Stomach (tissue), 9 donors: ENCODE measurements around the gene MYO1B. TPM values are rescaled to one million over a fixed set of nuclear protein-coding genes. Genes with fewer than 3 reads are reported as not detected.
A peak's percentile ranks its signal among the peaks of the same experiment; 100 is the strongest.

ENCODE experiments used
- DNase-seq, 2 donors: peaks; one replicate each; pipeline versions ENCODE4 v3.0.0 to v3.0.0-alpha.2; 2013 to 2019
- H3K27ac ChIP-seq, 5 donors: fragments of 200-600 bp in 4 of 5; sonication (generic) in 4 of 5; one replicate each; pipeline ENCODE4 v1.5.1; 2013 to 2019; ENCODE audit warnings: mild to moderate bottlenecking in 1 of 5, moderate library complexity in 1 of 5
- H3K27me3 ChIP-seq, 3 donors: fragments of 200-600 bp; sonication (generic); one replicate each; pipeline ENCODE4 v1.5.1; 2017 to 2019; ENCODE audit warnings: mixed run types in 1 of 3
- H3K36me3 ChIP-seq, 4 donors: fragments of 200-600 bp; sonication (generic); 1 replicate in 3 of 4; 2 replicates in 1 of 4; pipeline ENCODE4 v1.5.1; 2016 to 2019
- H3K4me1 ChIP-seq, 4 donors: fragments of 200-600 bp; sonication (generic); one replicate each; pipeline ENCODE4 v1.5.1; 2016 to 2019
- H3K4me3 ChIP-seq, 4 donors: fragments of 200-600 bp; sonication (generic) in 3 of 4; one replicate each; pipeline ENCODE4 v1.5.1; 2016 to 2019; ENCODE audit warnings: mild to moderate bottlenecking in 1 of 4
- H3K9me3 ChIP-seq, 4 donors: fragments of 200-600 bp; sonication (generic); one replicate each; pipeline ENCODE4 v1.5.1; 2016 to 2019
- EP300 ChIP-seq: sonication (generic); formaldehyde crosslinking; IDR thresholded peaks from one replicate; pipeline ENCODE4 v1.6.1; 2017; ENCODE audit warnings: antibody characterized with exemption
- POLR2A ChIP-seq, 4 donors: fragments of 450-650 bp; IDR thresholded peaks; one replicate each; pipeline ENCODE4 v1.6.1; 2016; ENCODE audit warnings: antibody characterized with exemption in 4 of 4, control low read depth in 2 of 4, mild to moderate bottlenecking in 1 of 4, moderate library complexity in 1 of 4
- POLR2AphosphoS5 ChIP-seq, 3 donors: sonication (generic); formaldehyde crosslinking; IDR thresholded peaks; one replicate each; pipeline ENCODE4 v1.6.1; 2016; ENCODE audit warnings: antibody characterized with exemption in 3 of 3
- WGBS, 5 donors: extraction: QIAGEN DNeasy Blood & Tissue Kit in 3 of 5; methylation state at CpG; one replicate each; pipeline versions ENCODE4 v1.1.5 to v1.1.7; 2013 to 2018; 5-methylcytosine and 5-hydroxymethylcytosine counted together
- intact Hi-C: fragments of 100-400 bp; cut with DNase I; formaldehyde crosslinking; loops from one replicate; pipeline ENCODE4 v1.15.1; 2023; ENCODE audit warnings: low total_unique reads
- polyA plus RNA-seq, 3 donors: library from polyadenylated mRNA; stranded (reverse); fragments of 200-250 nt; gene quantifications; one replicate each; pipeline ENCODE4 v1.2.3, GENCODE V29; 2013
- total RNA-seq, 5 donors: library from RNA; depleted of rRNA; stranded (reverse); fragments of >200 nt; gene quantifications; one replicate each; pipeline versions ENCODE4 v1.1.0 to v1.2.3, GENCODE V29; 2014 to 2016
- TF ChIP-seq, protein P1 (sequence below), 7 experiments: fragments of 450-650 bp in 4 of 7; fragments of 200-600 bp in 3 of 7; sonication (generic) in 3 of 7; IDR thresholded peaks; one replicate each; pipeline ENCODE4 v1.5.1; 2016 to 2019; ENCODE audit warnings: antibody characterized with exemption in 7 of 7, control low read depth in 2 of 7, mild to moderate bottlenecking in 1 of 7
- donor health status: healthy with polysubstance abuse.
- donor health status: Bipolar disorder and iron deficiency.
- donor health status: healthy.

Gene MYO1B
- total and polyA plus RNA-seq, 8 donors: 6.1 to 123 (median 16.4) TPM

DNA sequence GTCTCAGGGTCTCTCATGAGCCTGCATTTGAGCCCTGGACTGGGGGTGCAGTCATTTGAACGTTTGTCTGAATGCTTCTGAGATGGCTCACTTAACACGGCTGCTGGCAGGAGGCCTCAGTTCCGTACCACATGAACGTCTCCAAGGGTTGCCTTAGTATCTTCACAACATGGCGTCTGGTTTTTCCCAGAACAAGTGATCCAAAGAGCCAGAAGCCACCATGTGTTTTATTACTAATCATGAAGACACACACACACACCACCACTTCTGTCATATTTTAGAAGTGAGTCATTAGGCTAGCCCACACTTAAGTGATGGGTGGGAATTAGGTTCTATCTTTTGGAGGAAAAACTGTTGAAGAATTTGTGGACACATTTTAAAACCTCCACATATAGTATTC, 15.0 kb upstream of the MYO1B start:
- H3K27me3 ChIP-seq: no peaks in the 10 kb centered on the region
- WGBS, 5 donors: 51 to 84% (median 75%) methylated on average over 5 of the region's 5 CpGs
- no peak for TF ChIP-seq POLR2AphosphoS5 (IDR thresholded peaks at IDR 0.05)
- TF ChIP-seq, protein P1, sequence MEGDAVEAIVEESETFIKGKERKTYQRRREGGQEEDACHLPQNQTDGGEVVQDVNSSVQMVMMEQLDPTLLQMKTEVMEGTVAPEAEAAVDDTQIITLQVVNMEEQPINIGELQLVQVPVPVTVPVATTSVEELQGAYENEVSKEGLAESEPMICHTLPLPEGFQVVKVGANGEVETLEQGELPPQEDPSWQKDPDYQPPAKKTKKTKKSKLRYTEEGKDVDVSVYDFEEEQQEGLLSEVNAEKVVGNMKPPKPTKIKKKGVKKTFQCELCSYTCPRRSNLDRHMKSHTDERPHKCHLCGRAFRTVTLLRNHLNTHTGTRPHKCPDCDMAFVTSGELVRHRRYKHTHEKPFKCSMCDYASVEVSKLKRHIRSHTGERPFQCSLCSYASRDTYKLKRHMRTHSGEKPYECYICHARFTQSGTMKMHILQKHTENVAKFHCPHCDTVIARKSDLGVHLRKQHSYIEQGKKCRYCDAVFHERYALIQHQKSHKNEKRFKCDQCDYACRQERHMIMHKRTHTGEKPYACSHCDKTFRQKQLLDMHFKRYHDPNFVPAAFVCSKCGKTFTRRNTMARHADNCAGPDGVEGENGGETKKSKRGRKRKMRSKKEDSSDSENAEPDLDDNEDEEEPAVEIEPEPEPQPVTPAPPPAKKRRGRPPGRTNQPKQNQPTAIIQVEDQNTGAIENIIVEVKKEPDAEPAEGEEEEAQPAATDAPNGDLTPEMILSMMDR (IDR thresholded peaks at IDR 0.05): no peak
- no peak for TF ChIP-seq EP300
- TF ChIP-seq POLR2A (IDR thresholded peaks at IDR 0.05): no peak
- intact Hi-C loops: no loop called here
- H3K4me3 ChIP-seq: no peak overlapping the region
- no peaks in the 10 kb centered on the region for H3K9me3 ChIP-seq
- no peak for DNase-seq
- no peak overlapping the region for H3K27ac ChIP-seq
- peaks cover 0 to 26% (median 6%) of the 10 kb centered on the region in 4 donors for H3K4me1 ChIP-seq
- H3K36me3 ChIP-seq: no peaks in the 10 kb centered on the region

DNA sequence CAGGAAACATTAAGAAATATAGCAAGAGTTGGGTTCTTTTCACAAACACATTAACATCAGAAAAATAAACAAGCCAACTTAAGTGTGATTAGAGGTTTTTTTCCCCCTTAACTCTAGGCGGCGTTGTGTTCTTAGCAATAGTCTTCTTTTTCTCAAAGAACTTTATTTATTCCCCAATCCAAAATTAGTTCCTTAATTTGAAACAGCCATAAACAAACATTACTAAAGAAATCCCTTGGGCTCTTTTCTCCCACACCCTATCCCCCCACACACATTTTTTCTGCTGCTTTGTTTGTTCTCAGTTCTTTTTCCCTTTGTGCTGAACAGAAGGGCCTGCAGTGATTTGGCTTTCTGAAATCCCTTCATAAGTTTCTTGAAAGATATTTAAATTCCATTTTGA, 13.2 kb upstream of the MYO1B start:
- Histone ChIP-seq H3K4me3 (no peak overlapping the region), H3K27me3 (no peaks in the 10 kb centered on the region), H3K9me3 (no peaks in the 10 kb centered on the region), H3K4me1 (peaks cover 0 to 21% (median 6%) of the 10 kb centered on the region in 4 donors), H3K36me3 (no peaks in the 10 kb centered on the region), H3K27ac (peak overlapping the region in 3 of 5 donors; percentile 25 to 52 (median 32))
- TF ChIP-seq POLR2AphosphoS5 (IDR thresholded peaks at IDR 0.05): no peak
- TF ChIP-seq, protein P1 (IDR thresholded peaks at IDR 0.05): peak in 4 of 7 experiments; percentile 15 to 51 (median 38)
- peak in 1 of 2 donors; percentile 58 for DNase-seq
- intact Hi-C loops: no loop called here
- WGBS, 5 donors: 18 to 46% (median 27%) methylated on average over 2 of the region's 2 CpGs

DNA sequence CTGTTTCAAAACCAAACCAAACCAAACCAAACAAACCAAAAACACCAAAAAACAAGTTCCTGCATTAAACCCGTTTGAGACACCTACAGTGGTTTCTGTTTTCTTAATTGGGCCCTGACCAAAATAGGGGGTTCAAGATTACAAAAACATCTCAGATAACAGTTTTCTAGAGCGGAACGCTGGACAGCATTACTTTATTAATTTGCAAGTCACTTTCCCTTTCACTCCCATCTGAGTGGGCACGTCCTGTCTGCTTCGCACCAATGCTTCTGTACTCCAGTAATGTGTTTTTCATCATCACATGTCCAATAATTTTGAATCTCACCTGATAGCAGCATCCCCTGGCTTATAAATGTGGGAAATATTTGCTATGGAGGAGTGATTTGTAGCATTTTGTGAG, 11.7 kb upstream of the MYO1B start:
- DNase-seq: no peak
- Histone ChIP-seq H3K27me3 (no peaks in the 10 kb centered on the region), H3K4me3 (no peak overlapping the region), H3K9me3 (no peaks in the 10 kb centered on the region), H3K4me1 (peaks cover 0 to 17% (median 6%) of the 10 kb centered on the region in 4 donors), H3K36me3 (no peaks in the 10 kb centered on the region), H3K27ac (no peak overlapping the region)
- TF ChIP-seq POLR2A (IDR thresholded peaks at IDR 0.05): no peak
- TF ChIP-seq, protein P1 (IDR thresholded peaks at IDR 0.05): no peak
- no peak for TF ChIP-seq POLR2AphosphoS5 (IDR thresholded peaks at IDR 0.05)
- no peak for TF ChIP-seq EP300
- intact Hi-C loops: no loop called here
- WGBS, 5 donors: 70 to 94% (median 76%) methylated on average over 5 of the region's 5 CpGs

DNA sequence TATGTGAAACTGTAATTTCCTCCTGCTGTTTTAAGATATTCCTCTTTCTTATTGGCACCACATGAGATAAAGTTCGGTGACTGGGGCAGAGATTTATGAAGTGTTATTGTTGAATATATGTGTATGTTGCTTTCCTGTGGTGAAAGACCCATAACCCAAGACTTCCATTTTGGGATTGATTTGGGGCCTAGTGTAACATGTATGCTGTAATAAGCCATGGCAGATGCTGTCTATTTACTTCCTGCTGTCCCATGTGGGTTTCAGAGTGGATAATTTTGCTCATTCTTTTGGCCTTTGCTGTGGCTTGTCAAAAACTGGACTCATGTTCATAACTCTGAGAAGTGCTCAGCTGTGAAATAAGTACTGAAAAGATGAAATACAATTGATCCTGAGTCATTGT, 10.8 kb upstream of the MYO1B start:
- no peaks in the 10 kb centered on the region for H3K9me3 ChIP-seq

More for the DNA sequence above, 10.8 kb upstream of the MYO1B start:
- Histone ChIP-seq H3K4me3 (no peak overlapping the region), H3K36me3 (no peaks in the 10 kb centered on the region), H3K27ac (no peak overlapping the region), H3K4me1 (peaks cover 0 to 14% (median 4%) of the 10 kb centered on the region in 4 donors), H3K27me3 (no peaks in the 10 kb centered on the region)
- peak in 1 of 2 donors; percentile 24 for DNase-seq
- no peak for TF ChIP-seq EP300
- no peak for TF ChIP-seq POLR2AphosphoS5 (IDR thresholded peaks at IDR 0.05)
- no peak for TF ChIP-seq POLR2A (IDR thresholded peaks at IDR 0.05)
- TF ChIP-seq, protein P1 (IDR thresholded peaks at IDR 0.05): no peak
- intact Hi-C loops: no loop called here
- WGBS, 5 donors: 80 to 92% (median 86%) methylated on average over 1 of the region's 1 CpG
